ENCODE measurements around the gene DSCAML1.

Gene DSCAML1

DNA sequence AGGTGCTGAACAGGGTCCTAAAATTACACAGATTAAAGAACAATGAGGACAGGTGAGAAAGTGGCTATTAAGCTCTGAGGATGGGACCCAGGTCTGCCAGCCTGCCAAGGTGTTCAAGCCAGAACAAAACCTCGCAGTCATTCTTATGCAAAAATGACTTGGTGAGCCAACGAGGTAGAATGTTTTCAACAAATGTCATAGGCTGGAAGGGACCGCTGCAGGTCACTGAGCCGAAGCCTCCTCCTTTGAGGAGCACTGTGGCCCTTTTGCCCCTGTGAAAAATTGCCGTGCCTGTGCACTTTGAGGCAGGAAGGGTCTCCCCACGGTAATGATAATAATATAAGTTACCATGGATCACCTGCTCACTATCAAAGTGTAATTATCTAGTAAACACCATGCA, 216.2 kb downstream of the DSCAML1 start:
- no peak for DNase-seq (ENCODE audit: low spot score)

DNA sequence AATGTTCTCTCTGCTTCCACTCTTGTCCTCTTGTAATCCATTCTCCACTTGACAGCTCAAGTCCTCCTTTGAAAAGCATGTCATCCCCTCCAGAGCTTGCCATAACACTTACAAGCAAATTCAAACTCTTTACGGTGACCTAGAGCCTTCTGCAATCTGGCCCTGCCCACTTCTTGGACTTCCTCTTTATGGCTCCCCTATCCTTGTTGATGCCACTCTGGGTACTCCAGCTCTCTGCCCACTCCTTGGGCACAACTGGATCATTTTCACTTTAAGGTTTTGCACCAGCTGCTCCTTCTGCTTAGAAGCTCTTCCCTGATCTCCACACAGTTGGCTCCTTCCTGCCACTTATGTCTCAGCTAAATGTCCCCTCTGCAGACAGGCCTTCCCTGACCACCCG, 217.9 kb downstream of the DSCAML1 start:
- no peak for DNase-seq (ENCODE audit: low spot score)

DNA sequence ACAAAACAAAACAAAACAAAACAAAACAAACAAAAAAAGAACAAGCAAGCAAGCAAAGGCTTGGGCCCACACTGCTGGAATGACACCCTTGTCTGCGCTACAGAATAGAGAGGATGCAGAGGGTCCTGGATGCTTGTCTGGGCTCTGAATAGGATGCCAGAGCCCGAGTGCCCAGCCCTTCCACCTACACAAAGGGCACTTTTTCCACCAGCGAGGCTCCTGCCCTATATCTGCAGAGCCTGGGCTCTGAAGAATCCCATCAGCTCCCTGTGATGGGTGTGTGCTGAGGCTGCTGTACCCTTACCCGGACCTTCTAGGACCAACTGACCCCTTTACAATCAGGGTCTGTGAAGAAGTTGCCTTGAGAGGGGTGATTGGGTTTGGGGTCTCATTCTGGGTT, 221.2 kb downstream of the DSCAML1 start:
- no peak for DNase-seq (ENCODE audit: low spot score)

GRCh38 chr11:117574551-117574950, 222.5 kb downstream of the DSCAML1 start:
- no peak for DNase-seq (ENCODE audit: low spot score)

DNA sequence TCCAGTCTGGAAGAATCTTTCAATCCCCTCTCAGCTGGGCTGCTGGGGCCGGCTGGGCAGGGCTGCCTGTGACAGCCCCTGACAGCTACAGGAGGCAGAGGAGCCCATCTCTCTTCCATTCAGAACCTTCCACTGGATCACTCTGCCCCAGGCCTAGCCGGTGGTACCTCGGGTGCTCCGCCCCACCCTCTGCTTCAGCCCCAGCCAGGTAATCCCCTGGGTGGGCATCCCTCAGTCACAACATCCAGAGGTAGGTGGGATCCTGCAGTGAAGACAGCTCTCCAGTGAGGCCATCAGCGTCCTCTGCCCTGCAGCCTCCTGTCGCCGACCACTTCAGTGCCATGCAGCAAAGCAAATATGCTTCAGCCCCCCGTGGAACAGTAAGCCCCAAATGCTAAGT, 223.7 kb downstream of the DSCAML1 start:
- no peak for DNase-seq (ENCODE audit: low spot score)

DNA sequence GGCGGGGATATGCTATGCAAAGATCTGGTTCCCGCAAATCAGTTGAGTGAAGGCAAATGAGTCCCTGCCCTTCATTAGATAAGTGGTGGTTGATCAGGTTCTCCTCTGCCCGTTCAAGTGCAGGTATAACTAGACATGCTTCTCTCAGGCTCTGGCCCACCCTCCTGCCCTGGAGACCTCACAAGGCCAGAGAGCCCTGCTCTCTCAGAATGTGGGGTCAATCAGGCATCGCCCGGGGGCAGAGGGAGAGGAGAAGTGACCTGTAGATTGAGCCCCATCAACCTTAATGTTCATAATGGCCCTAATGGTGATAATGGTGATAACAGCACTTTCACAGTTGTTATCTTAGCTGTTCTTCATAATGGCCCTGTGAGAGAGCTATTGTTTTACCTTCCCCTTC, 224.3 kb downstream of the DSCAML1 start:
- DNase-seq (ENCODE audit: low spot score): no peak

DNA sequence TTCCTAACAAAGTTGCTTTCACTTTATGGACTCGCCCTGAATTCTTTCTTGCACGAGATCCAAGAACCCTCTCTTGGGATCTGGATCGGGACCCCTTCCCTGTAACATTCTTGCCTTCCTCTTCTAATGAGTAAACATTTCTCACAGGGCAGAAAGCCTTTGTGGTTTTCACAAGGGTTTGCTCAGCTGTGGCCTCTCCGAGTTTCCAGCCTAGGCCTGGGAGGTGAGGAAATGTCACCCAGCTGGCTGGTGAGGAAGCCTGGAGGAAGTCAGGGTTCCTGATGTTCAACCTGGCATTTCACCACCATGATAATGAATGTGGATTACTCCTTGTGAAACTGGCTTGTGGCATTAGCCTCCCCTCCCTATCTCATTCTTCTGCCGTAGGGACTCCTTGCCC, 224.9 kb downstream of the DSCAML1 start:
- DNase-seq (ENCODE audit: low spot score): no peak

GRCh38 chr11:117570701-117571100, 226.3 kb downstream of the DSCAML1 start:
- no peak for DNase-seq (ENCODE audit: low spot score)

- DNase-seq (ENCODE audit: low spot score): no peak
Observed at GRCh38 chr11:117569911-117570310, 227.1 kb downstream of the DSCAML1 start.

DNA sequence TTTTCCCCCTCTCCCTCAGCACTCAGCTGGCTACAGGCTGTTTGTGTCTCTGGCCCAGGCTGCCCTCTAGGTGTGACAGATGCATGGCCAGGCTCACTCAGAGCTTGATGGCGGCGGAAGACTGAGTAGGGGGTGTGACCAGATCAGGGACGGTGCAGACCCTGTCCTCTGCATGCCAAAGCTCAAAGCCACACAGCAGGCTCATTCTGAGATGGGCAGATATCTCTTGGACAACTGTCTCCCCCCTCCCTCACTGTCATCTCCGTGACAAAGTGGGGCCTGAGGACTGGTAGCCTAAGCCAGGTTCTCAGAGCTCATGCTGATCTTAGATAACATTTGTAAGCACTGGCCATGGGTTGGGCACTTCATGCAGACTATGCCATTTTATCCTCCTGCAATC, 231.3 kb downstream of the DSCAML1 start:
- DNase-seq (ENCODE audit: low spot score): no peak

- DNase-seq (ENCODE audit: low spot score): no peak
Observed at GRCh38 chr11:117564321-117564720, 232.7 kb downstream of the DSCAML1 start.

DNA sequence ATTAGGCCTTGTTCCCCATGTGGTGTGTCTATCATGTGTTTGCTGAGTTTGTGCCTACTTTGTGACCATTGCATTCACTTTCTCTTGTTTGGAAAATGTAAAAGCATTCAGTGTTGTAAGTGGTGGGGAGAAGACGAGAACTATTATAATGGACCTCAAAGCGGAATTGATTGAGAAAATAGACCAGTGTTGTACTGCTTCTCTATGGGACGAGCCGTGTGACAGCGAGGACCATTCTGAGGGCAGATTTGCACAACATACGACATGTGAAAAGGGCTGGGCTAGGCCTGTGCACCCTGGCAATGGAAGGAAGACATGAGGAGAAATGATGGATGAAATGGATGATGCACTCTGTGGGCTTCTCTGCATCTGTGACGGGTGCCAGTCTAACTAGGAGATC, 233.5 kb downstream of the DSCAML1 start:
- no peak for DNase-seq (ENCODE audit: low spot score)

DNA sequence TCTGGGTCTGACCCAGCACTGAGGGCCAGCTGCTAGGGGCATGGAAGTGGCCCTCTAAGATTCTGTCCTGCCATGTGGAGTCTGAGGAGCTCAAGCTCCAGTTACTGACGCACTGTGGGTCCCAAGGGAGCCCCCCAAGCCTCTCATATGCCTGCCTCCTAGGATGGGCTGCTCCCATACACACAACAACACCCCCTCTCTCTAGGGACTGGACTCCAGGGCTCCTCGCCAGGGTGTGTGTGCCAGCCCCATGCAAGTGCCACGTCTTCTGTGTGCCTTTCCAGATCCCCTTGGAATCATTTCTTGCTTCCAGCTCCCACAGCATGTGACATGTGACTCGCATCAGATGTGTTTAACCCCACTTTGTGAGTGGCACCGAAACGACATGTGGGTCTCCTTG, 234.9 kb downstream of the DSCAML1 start:
- DNase-seq (ENCODE audit: low spot score): no peak

- DNase-seq (ENCODE audit: low spot score): no peak
Observed at GRCh38 chr11:117560780-117561530, 236.1 kb downstream of the DSCAML1 start.

DNA sequence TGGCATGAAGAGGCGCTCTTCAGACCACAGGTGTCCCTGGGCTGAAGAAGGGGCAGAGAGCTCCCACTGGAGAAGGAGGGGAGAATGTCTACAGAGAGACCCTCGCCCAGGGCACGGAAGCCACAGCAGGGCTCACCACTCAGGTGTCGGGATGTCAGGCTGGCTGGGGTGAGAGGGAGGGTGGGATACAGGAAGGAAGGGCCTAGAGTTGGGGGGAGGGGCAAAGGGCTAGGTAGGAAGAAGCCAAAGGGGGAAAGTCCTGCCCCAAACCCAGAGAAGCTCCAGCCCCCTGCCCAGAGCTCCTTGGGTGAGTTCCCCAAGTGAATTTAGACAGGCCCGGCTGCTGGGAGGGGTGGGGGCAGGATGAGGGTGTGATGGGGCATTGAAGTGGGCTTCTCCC, 237.3 kb downstream of the DSCAML1 start:
- DNase-seq (ENCODE audit: low spot score): no peak

- no peak for DNase-seq (ENCODE audit: low spot score)
Observed at GRCh38 chr11:117557361-117557760, 239.7 kb downstream of the DSCAML1 start.

DNA sequence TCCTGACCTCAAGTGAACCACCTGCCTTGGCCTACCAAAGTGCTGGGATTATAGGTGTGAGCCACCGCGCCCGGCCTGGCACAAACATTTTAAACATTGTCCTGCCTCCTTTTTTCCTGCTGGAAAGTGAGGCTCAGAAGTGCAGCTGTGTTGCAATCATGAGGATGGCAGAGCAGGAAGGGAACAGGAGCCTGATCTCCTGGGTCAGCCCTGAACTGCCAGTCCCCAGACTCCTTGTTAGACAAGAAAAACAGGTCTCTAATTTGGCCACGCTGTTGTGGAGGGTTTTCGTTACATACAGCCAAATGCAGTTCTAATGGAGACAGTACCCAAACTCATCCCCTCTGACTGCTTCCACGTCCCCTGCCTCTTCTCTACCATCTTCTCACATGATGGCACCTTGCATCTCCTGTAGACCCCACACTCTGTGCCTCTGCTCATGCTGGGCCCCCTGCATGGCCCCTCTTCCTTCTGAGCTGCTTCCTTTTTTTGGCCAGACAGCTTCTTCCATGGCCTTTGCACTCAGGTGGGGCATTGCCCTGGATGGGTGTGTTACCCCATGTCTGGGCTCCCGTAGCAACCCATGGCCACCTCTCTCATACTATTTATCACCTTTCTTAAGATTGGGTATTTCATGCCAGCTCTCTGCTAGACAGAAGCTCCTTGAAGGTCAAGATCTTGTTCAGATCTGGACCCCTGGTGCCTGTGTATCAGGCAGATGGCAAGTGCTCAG, 242.2 kb downstream of the DSCAML1 start:
- no peak for DNase-seq (ENCODE audit: low spot score)

DNA sequence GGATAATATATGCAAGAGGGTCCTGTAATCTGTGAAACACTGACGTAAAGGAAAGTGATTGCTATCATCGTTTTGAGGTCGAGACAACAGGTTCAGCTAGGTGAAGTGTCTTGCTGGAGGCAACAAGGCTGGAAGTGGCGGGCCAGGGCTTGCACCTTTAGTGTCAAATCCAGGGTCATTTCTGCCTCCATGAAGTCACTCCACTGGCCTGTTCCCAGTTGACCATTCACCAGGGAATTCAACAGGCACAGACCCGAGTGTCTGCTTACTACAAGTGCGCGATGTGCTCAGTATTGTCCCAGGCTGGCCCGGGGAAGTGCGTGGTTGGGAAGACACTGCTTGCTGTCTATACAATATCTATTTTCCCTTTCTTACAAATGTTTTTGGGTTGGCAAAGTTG, 244.4 kb downstream of the DSCAML1 start:
- no peak for DNase-seq (ENCODE audit: low spot score)

- no peak for DNase-seq (ENCODE audit: low spot score)
Observed at GRCh38 chr11:117551761-117552343, 245.2 kb downstream of the DSCAML1 start.

DNA sequence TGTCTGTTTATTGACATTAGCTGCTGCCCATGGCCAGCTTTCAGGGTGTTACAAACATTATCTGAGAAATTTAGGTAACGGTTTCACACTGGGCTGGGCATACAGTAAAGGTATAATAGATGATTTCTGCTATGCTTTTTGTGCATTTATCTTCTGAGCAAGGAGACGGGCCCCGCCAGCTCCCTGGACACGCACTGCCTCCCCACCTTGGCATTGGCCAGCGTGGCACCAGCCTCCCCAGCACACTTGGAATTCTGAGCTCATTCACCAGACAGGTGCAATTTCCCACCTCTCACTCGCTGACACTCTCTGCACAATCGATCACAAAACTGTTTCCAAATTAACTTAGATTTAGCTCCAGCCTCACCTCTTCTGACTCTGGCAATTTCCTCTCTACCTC, 246.6 kb downstream of the DSCAML1 start:
- DNase-seq (ENCODE audit: low spot score): no peak

- DNase-seq (ENCODE audit: low spot score): no peak
Observed at GRCh38 chr11:117549417-117549816, 247.6 kb downstream of the DSCAML1 start.

DNA sequence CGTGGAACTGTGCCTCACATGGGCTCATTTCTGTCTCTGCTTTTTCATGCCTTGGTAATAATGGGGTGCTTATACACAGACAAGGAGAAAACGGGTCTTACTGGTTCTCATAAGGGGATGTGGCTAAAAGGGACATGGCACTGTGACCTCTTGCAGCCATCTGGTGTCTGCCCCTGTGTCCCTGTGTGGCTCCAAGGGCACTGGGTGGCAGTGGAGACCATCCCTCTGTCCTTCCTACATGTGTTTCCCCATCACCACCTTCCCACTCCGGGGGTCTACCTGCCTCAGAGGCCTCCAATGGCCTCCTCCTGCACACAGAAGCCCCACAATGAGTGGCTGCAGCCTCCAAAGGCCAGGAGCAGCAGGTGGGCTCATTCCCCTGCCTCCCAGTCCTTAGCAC, 248.1 kb downstream of the DSCAML1 start:
- no peak for DNase-seq (ENCODE audit: low spot score)

GRCh38 chr11:117547946-117548345, 249.1 kb downstream of the DSCAML1 start:
- DNase-seq (ENCODE audit: low spot score): no peak
